Measurements from ENCODE around the gene SCD5.

SCD5 gene

GRCh38 chr4:82733636-82734035 is 65.0 kb downstream of the SCD5 start:
- no peak for TF ChIP-seq HDGF (IDR thresholded peaks at IDR 0.05; ENCODE audit: borderline replicate concordance)
- no peak for TF ChIP-seq CTBP1 (IDR thresholded peaks at IDR 0.05; ENCODE audit: borderline replicate concordance)
- no peak for TF ChIP-seq ZNF384 (IDR thresholded peaks at IDR 0.05)
- TF ChIP-seq, protein P1, sequence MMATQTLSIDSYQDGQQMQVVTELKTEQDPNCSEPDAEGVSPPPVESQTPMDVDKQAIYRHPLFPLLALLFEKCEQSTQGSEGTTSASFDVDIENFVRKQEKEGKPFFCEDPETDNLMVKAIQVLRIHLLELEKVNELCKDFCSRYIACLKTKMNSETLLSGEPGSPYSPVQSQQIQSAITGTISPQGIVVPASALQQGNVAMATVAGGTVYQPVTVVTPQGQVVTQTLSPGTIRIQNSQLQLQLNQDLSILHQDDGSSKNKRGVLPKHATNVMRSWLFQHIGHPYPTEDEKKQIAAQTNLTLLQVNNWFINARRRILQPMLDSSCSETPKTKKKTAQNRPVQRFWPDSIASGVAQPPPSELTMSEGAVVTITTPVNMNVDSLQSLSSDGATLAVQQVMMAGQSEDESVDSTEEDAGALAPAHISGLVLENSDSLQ (IDR thresholded peaks at IDR 0.05) = no peak
- TF ChIP-seq L3MBTL2 (conservative IDR thresholded peaks at IDR 0.05) = no peak
- no peak for TF ChIP-seq FOXM1 (IDR thresholded peaks at IDR 0.05; ENCODE audit: borderline replicate concordance)
- TF ChIP-seq ELF4 (IDR thresholded peaks at IDR 0.05) = no peak
- TF ChIP-seq LEF1 (IDR thresholded peaks at IDR 0.05; ENCODE audit: borderline replicate concordance) = no peak
- TF ChIP-seq ARNT (IDR thresholded peaks at IDR 0.05) = no peak
- TF ChIP-seq BHLHE40 (IDR thresholded peaks at IDR 0.05; ENCODE audit: borderline replicate concordance) = no peak
- DNase-seq (ENCODE audit: extremely low spot score) = no peak
- POLR2A ChIA-PET = no interaction called here
- CTCF ChIA-PET = no interaction called here

DNA sequence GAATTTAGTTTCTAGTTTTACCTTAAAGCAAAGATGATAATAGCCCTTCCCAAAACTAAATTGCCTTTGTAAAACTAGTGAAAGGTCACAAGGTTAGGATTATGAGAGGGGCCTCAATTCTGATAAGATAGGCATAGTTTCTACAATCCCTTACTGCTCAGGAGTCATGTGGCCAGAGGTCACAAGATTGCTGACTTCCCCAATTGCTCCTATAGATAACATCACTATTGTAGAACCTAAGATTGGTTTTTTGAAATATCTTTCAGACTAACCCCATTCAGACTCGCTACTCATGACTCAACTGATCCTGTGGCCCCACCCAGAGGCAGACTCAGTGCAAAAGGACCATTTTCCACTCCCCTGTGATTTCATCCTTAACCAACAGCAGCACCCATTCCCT is 70.3 kb downstream of the SCD5 start:
- DNase-seq (ENCODE audit: extremely low spot score) = no peak
- POLR2A ChIA-PET = no interaction called here
- TF ChIP-seq L3MBTL2 (conservative IDR thresholded peaks at IDR 0.05) (no peak), SUZ12 (IDR thresholded peaks at IDR 0.05) (no peak), HDGF (IDR thresholded peaks at IDR 0.05; ENCODE audit: borderline replicate concordance) (no peak), FOXM1 (IDR thresholded peaks at IDR 0.05; ENCODE audit: borderline replicate concordance) (no peak), CTBP1 (IDR thresholded peaks at IDR 0.05; ENCODE audit: borderline replicate concordance) (no peak), LEF1 (IDR thresholded peaks at IDR 0.05; ENCODE audit: borderline replicate concordance) (no peak), ZNF384 (IDR thresholded peaks at IDR 0.05) (no peak), NFRKB (IDR thresholded peaks at IDR 0.05) (no peak), ELF4 (IDR thresholded peaks at IDR 0.05) (no peak), FOXA1 (IDR thresholded peaks at IDR 0.05) (no peak)
- TF ChIP-seq, protein P1 (IDR thresholded peaks at IDR 0.05) = no peak
- CTCF ChIA-PET = no interaction called here

DNA sequence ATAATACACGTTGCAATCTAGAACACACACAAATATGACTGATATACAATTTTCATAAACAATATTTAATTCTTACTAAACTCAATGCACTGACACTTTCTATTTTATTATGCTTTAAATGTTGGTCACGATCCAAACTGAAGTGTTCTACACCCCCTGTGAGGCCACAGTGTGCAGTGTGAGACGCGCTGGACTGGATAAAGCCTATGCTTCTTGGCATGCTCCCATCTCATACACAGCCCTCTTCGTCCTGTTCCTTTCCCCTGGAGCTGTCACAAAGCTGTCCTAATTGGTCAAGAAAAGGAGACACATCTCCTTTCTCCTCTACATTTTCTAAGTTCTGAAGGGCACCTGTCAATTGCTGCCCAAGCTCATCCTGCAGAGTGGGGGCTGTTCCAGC is 72.0 kb downstream of the SCD5 start:
- POLR2A ChIA-PET = no interaction called here

DNA sequence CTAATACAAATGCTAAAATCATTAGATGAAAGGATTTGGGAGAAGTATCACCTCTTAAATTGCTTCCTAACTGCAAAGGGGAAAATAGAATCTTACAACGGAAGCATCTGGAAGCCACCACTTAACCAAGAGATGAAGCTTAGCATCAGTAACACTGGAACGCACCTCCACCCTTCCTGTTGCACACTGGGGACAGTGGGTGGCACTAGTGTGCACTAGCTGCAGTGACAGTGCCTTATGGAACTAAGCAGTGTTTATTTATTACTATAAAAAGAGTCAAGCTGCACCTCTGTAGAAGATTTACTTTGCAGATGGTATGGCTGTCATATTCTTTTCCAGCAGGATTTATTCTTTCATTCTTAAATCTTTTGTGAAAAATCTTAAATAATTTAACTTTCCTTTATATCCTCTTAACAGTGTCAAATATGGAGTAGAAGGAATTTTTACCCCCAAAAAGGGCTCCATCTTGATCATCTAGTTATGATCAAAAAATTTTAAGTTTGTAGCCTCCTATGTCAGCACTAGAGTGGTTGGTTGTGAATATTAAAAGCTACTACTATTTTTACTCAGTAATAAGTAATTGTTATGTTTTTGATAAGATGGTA is 76.7 kb downstream of the SCD5 start:
- CTCF ChIA-PET = interaction anchor here (0.7 to 1.8 kb wide), 6 partner anchors 9 to 235 kb away, joined by 3 to 5 read pairs (median 4); no protein-coding TSS in a partner anchor
- DNase-seq (ENCODE audit: extremely low spot score) = no peak
- POLR2A ChIA-PET = no interaction called here
- TF ChIP-seq HDGF (IDR thresholded peaks at IDR 0.05; ENCODE audit: borderline replicate concordance) (no peak), FOXA1 (IDR thresholded peaks at IDR 0.05) (no peak), NFRKB (IDR thresholded peaks at IDR 0.05) (no peak), TARDBP (IDR thresholded peaks at IDR 0.05) (no peak), LEF1 (IDR thresholded peaks at IDR 0.05; ENCODE audit: borderline replicate concordance) (no peak), SP1 (IDR thresholded peaks at IDR 0.05) (no peak), ARNT (IDR thresholded peaks at IDR 0.05) (no peak), FOXK2 (IDR thresholded peaks at IDR 0.05) (no peak), ZNF384 (IDR thresholded peaks at IDR 0.05) (no peak), CTBP1 (IDR thresholded peaks at IDR 0.05; ENCODE audit: borderline replicate concordance) (no peak), BHLHE40 (IDR thresholded peaks at IDR 0.05; ENCODE audit: borderline replicate concordance) (no peak), SUZ12 (IDR thresholded peaks at IDR 0.05) (no peak), ELF4 (IDR thresholded peaks at IDR 0.05) (no peak)
- TF ChIP-seq, protein P1 (IDR thresholded peaks at IDR 0.05) = no peak

More for the DNA sequence above, 72.0 kb downstream of the SCD5 start:
- CTCF ChIA-PET = interaction anchor here (0.6 kb wide), 1 partner anchor 26 kb away, joined by 3 read pairs; no protein-coding TSS in a partner anchor
- TF ChIP-seq TARDBP (IDR thresholded peaks at IDR 0.05) = no peak
- TF ChIP-seq, protein P1 (IDR thresholded peaks at IDR 0.05) = no peak
- no peak for TF ChIP-seq SUZ12 (IDR thresholded peaks at IDR 0.05)
- no peak for TF ChIP-seq CTBP1 (IDR thresholded peaks at IDR 0.05; ENCODE audit: borderline replicate concordance)
- TF ChIP-seq BHLHE40 (IDR thresholded peaks at IDR 0.05; ENCODE audit: borderline replicate concordance) = no peak
- TF ChIP-seq ARNT (IDR thresholded peaks at IDR 0.05) = no peak
- no peak for TF ChIP-seq NFRKB (IDR thresholded peaks at IDR 0.05)
- no peak for TF ChIP-seq ELF4 (IDR thresholded peaks at IDR 0.05)
- no peak for TF ChIP-seq L3MBTL2 (conservative IDR thresholded peaks at IDR 0.05)
- no peak for TF ChIP-seq FOXM1 (IDR thresholded peaks at IDR 0.05; ENCODE audit: borderline replicate concordance)
- no peak for DNase-seq (ENCODE audit: extremely low spot score)

DNA sequence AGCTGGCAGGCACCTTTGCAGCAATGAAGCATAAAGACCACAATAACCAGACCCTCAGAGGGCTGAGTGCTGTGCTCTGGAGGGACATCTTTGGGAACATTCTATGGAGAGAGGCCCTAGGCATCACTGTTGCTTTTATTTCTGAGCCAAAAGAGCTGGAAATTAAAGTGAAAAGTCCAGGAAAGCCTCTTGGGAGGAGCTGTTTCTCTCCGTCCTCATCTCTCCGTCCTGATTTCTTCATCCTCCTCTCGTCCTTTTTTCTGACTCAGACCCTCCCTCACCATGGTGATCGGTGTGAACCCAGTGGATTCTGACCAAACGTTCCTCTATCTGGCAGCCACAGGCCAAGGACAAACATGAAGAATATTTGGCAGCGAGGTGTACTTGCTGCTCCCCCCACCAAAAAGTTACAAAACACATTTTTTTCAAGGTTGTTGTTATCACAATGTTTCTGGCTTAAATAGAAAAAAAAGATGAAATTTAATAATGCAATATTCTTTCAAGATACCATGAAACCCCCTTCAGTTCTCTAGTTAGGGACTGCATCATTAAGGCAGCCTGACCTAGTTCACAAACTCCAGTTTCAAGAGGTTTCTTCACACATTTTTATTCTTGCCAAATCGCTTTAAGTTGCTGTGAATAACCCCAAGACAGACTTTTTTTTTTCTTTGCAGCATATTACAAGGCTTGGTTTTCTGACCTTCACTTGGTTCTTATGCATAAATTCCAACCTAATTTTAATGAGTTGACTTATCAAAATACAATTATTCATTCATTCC is 80.2 kb downstream of the SCD5 start:
- CTCF ChIA-PET = no interaction called here
- POLR2A ChIA-PET = no interaction called here
- TF ChIP-seq L3MBTL2 (conservative IDR thresholded peaks at IDR 0.05) (no peak), BHLHE40 (IDR thresholded peaks at IDR 0.05; ENCODE audit: borderline replicate concordance) (no peak), FOXM1 (IDR thresholded peaks at IDR 0.05; ENCODE audit: borderline replicate concordance) (no peak), FOXK2 (IDR thresholded peaks at IDR 0.05) (no peak), NFRKB (IDR thresholded peaks at IDR 0.05) (no peak), TARDBP (IDR thresholded peaks at IDR 0.05) (no peak), SP1 (IDR thresholded peaks at IDR 0.05) (no peak), ARNT (IDR thresholded peaks at IDR 0.05) (no peak), LEF1 (IDR thresholded peaks at IDR 0.05; ENCODE audit: borderline replicate concordance) (no peak), SUZ12 (IDR thresholded peaks at IDR 0.05) (no peak), ELF4 (IDR thresholded peaks at IDR 0.05) (no peak), FOXA1 (IDR thresholded peaks at IDR 0.05) (no peak)
- TF ChIP-seq, protein P1 (IDR thresholded peaks at IDR 0.05) = no peak
- DNase-seq (ENCODE audit: extremely low spot score) = no peak
